Endothelial cell of umbilical vein (primary cell): ENCODE results near the gene CFD. TPM values are rescaled to one million over a fixed set of nuclear protein-coding genes. Genes with fewer than 3 reads are reported as not detected.

Experiments used
- BruUV-seq: library from RNA; stranded (reverse); fragments of 400-500 nt; replicated peaks from 2 replicates; lab custom pipeline; 2021; lab: Mats Ljungman, UMichigan
- CTCF ChIA-PET: fragments of 300-600, 350-600 bp; sonication (Branson Sonifier 250); formaldehyde crosslinking; loops from one replicate; lab custom pipeline; 2021; ENCODE audit warnings: antibody characterized with exemption, inconsistent platforms; lab: Charles Lee
- POLR2A ChIA-PET: fragments of 300-600, 350-600 bp; sonication (Branson Sonifier 250); formaldehyde crosslinking; loops from one replicate; lab custom pipeline; 2021; ENCODE audit warnings: antibody characterized with exemption, inconsistent platforms; lab: Charles Lee
- DNase-seq: peaks from one replicate; pipeline ENCODE4 v3.0.0-alpha.2; 2011; ENCODE audit warnings: low read depth, low spot score
- FAIRE-seq: peaks from 2 replicates; lab custom pipeline; 2011; peaks lifted over from hg19 to GRCh38; lab: Jason Lieb, UNC
- H2AFZ ChIP-seq: 2 replicates; pipeline ENCODE4 v1.6.0; 2012; ENCODE audit warnings: low read depth, low read length, control low read depth, inconsistent platforms
- H3K27ac ChIP-seq: 2 replicates; pipeline ENCODE4 v1.5.1; 2011; ENCODE audit warnings: low read depth, mild to moderate bottlenecking, control low read depth, low read length, moderate library complexity; ENCODE audit not compliant: insufficient read depth
- H3K27me3 ChIP-seq, 2 experiments: 2 replicates each; pipeline versions ENCODE4 v1.6.0 to v1.6.1; 2011; ENCODE audit warnings: low read length in 2 of 2, mixed read lengths in 1 of 2; ENCODE audit not compliant: control insufficient read depth in 2 of 2, insufficient read depth in 2 of 2
- H3K36me3 ChIP-seq, 2 experiments: 2 replicates in 1 of 2; 3 replicates in 1 of 2; pipeline ENCODE4 v1.5.1; 2011; ENCODE audit warnings: low read length in 2 of 2, mild to moderate bottlenecking in 1 of 2, moderate library complexity in 1 of 2; ENCODE audit not compliant: control insufficient read depth in 2 of 2, insufficient read depth in 2 of 2; ENCODE audit errors: extremely low read depth in 1 of 2
- H3K4me1 ChIP-seq: 3 replicates; pipeline ENCODE4 v1.5.1; 2011; ENCODE audit warnings: mild to moderate bottlenecking, low read length; ENCODE audit not compliant: control insufficient read depth, insufficient read depth; ENCODE audit errors: extremely low read depth
- H3K4me2 ChIP-seq: 2 replicates; pipeline ENCODE4 v1.6.1; 2011; ENCODE audit warnings: low read length, control low read depth, mixed read lengths; ENCODE audit not compliant: insufficient read depth
- H3K4me3 ChIP-seq, 3 experiments: fragments of 200-600 bp in 1 of 3; sonication (generic), shearing (Covaris generic) in 1 of 3; replicated peaks in 1 of 3; 2 replicates each; pipeline ENCODE4 v1.5.1; 2011 to 2016; ENCODE audit warnings: control low read depth in 3 of 3, low read length in 3 of 3, mild to moderate bottlenecking in 2 of 3, inconsistent platforms in 1 of 3, low read depth in 1 of 3, moderate library complexity in 1 of 3; ENCODE audit not compliant: insufficient read depth in 1 of 3
- H3K79me2 ChIP-seq: 2 replicates; pipeline ENCODE4 v1.6.0; 2012; ENCODE audit warnings: low read length, inconsistent platforms; ENCODE audit not compliant: control insufficient read depth, insufficient read depth
- H3K9ac ChIP-seq: replicated peaks from 2 replicates; pipeline ENCODE3; 2011; ENCODE audit warnings: low read length, control low read depth; ENCODE audit not compliant: insufficient read depth; ENCODE audit errors: extremely low read depth
- H3K9me1 ChIP-seq: replicated peaks from 3 replicates; pipeline ENCODE4 v1.6.0; 2011; ENCODE audit warnings: mild to moderate bottlenecking, low read length; ENCODE audit not compliant: control insufficient read depth, insufficient read depth; ENCODE audit errors: extremely low read depth
- H3K9me3 ChIP-seq: replicated peaks from 2 replicates; pipeline ENCODE4 v1.5.1; 2012; ENCODE audit warnings: low read length, inconsistent platforms; ENCODE audit not compliant: control insufficient read depth, insufficient read depth
- H4K20me1 ChIP-seq: replicated peaks from 2 replicates; pipeline ENCODE3; 2011; ENCODE audit warnings: mild to moderate bottlenecking, low read length; ENCODE audit not compliant: control insufficient read depth, insufficient read depth; ENCODE audit errors: extremely low read depth
- EZH2 ChIP-seq: IDR thresholded peaks from 2 replicates; pipeline ENCODE4 v1.6.1; 2012; ENCODE audit warnings: borderline replicate concordance, low read depth, mild to moderate bottlenecking, moderate library complexity, low read length, inconsistent platforms; ENCODE audit not compliant: severe bottlenecking
- FOS ChIP-seq: IDR thresholded peaks from 2 replicates; pipeline ENCODE4 v1.6.1; 2011; ENCODE audit warnings: mild to moderate bottlenecking, low read length, moderate library complexity, borderline replicate concordance; ENCODE audit not compliant: insufficient read depth
- JUN ChIP-seq: IDR thresholded peaks from 2 replicates; pipeline ENCODE4 v1.6.1; 2011; ENCODE audit warnings: borderline replicate concordance, low read depth; ENCODE audit not compliant: insufficient read length, insufficient read depth
- MYC ChIP-seq: IDR thresholded peaks from one replicate; pipeline ENCODE4 v1.6.1; 2011; ENCODE audit warnings: mild to moderate bottlenecking, low read depth, low read length
- POLR2A ChIP-seq: IDR thresholded peaks from 2 replicates; pipeline ENCODE4 v1.6.1; 2012; ENCODE audit warnings: low read depth, mild to moderate bottlenecking, control low read depth, low read length
- POLR2AphosphoS5 ChIP-seq: IDR thresholded peaks from 2 replicates; pipeline ENCODE4 v1.6.1; 2012; ENCODE audit warnings: low read depth, mild to moderate bottlenecking, control low read depth, low read length, moderate library complexity; ENCODE audit not compliant: insufficient read depth
- dilution Hi-C: fragments of 300-500 bp; cut with MboI; formaldehyde crosslinking; loops from one replicate; pipeline ENCODE4 v1.15.0; 2019; ENCODE audit warnings: low sequenced_read_pairs; ENCODE audit not compliant: extremely low pct_ligation_motif_present
- intact Hi-C: fragments of 100-400 bp; cut with micrococcal nuclease; formaldehyde crosslinking; loops from one replicate; pipeline ENCODE4 v1.10.0; 2022
- polyA plus RNA-seq, 4 experiments: library from polyadenylated mRNA; depleted of rRNA in 3 of 4; stranded (reverse) in 3 of 4; unstranded in 1 of 4; fragments of >200 nt; gene quantifications; 2 replicates each; pipeline versions ENCODE4 v1.2.1 to v1.2.3, GENCODE V29; 2011 to 2012; ENCODE audit warnings: missing spikeins in 1 of 4
- total RNA-seq: library from RNA; stranded (reverse); gene quantifications from 2 replicates; pipeline ENCODE4 v1.2.3, GENCODE V29; 2021
- TF ChIP-seq, protein P1 (sequence below), 2 donors: IDR thresholded peaks; 1 replicate in 1 of 2; 2 replicates in 1 of 2; pipeline ENCODE4 v1.5.1; 2011; ENCODE audit warnings: low read length in 2 of 2, mild to moderate bottlenecking in 2 of 2, moderate library complexity in 2 of 2, control low read depth in 1 of 2, inconsistent platforms in 1 of 2, low read depth in 1 of 2; ENCODE audit not compliant: insufficient read depth in 1 of 2; ENCODE audit errors: extremely low read depth in 1 of 2

Gene CFD
- total and polyA plus RNA-seq, 2 donors (not counting 3 experiments of a cell fraction or from before 2014, with no cell fraction given): 0.25 to 0.40 TPM

DNA sequence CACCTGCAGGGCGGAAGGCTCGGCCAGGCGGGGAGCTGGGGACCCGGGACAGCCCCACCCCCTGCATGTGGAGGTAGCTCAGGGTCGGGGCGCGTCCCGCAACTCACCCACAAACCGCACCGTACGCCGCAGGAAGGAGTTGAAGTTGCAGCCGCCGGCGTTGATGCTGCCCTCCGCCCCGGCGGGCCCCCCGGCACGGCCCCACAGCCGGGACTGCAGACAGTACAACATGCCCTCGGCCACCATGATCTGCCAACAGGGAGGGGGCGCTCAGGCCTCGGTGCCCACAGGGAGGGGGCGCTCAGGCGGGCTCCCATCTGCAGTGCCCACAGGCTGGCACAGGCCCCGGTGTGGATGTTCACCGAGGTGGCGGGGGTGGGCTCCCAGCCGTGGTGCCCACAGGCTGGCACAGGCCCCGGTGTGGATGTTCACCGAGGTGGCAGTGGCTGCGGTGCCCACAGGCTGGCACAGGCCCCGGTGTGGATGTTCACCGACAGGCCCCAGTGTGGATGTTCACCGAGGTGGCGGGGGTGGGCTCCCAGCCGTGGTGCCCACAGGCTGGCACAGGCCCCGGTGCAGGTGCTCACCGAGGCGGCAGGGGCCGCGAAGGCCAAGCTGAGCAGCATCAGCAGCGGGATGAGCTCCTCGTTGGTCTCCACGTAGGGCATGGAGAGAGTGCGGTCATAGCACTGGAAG is 44.2 kb upstream of the CFD start:
- dilution Hi-C loops: no loop called here
- Histone ChIP-seq H3K27ac (no peak overlapping the region), H3K9me1 (no peaks in the 10 kb centered on the region), H3K4me3 (no peak overlapping the region), H2AFZ (no peak overlapping the region), H3K9me3 (no peaks in the 10 kb centered on the region), H3K4me1 (no peaks in the 10 kb centered on the region), H4K20me1 (peaks cover 3% of the 10 kb centered on the region), H3K4me2 (no peak overlapping the region), H3K36me3 (peaks cover 13 to 17% of the 10 kb centered on the region in 2 experiments), H3K9ac (no peak overlapping the region), H3K27me3 (no peaks in the 10 kb centered on the region), H3K79me2 (peaks cover 4% of the 10 kb centered on the region)
- ChIA-PET CTCF (interaction anchor here (0.6 kb wide), 1 partner anchor 45 kb away, joined by 3 read pairs; no protein-coding TSS in a partner anchor), POLR2A (no interaction called here)
- DNase-seq (no peak), FAIRE-seq (no peak)
- no peak for TF ChIP-seq FOS
- no peak for TF ChIP-seq POLR2AphosphoS5
- no peak for TF ChIP-seq POLR2A
- TF ChIP-seq, protein P1, sequence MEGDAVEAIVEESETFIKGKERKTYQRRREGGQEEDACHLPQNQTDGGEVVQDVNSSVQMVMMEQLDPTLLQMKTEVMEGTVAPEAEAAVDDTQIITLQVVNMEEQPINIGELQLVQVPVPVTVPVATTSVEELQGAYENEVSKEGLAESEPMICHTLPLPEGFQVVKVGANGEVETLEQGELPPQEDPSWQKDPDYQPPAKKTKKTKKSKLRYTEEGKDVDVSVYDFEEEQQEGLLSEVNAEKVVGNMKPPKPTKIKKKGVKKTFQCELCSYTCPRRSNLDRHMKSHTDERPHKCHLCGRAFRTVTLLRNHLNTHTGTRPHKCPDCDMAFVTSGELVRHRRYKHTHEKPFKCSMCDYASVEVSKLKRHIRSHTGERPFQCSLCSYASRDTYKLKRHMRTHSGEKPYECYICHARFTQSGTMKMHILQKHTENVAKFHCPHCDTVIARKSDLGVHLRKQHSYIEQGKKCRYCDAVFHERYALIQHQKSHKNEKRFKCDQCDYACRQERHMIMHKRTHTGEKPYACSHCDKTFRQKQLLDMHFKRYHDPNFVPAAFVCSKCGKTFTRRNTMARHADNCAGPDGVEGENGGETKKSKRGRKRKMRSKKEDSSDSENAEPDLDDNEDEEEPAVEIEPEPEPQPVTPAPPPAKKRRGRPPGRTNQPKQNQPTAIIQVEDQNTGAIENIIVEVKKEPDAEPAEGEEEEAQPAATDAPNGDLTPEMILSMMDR (IDR thresholded peaks at IDR 0.05; ENCODE audit: extremely low read depth in 1 of 2, insufficient read depth in 1 of 2, low read depth in 1 of 2, low read length in 2 of 2): no peak
- TF ChIP-seq MYC: no peak
- no peak for TF ChIP-seq EZH2
- TF ChIP-seq JUN: no peak
- no TSS peak for BruUV-seq
- intact Hi-C loops: no loop called here
